Retinal pigment epithelial cell (primary cell): ENCODE results near the gene HTATIP2.
"Not testable (repeated sequence)": the region's sequence is repeated elsewhere in the genome, so short reads cannot be mapped to it uniquely, and the experiment has no call there.

Experiments used
- DNase-seq: peaks from one replicate; pipeline ENCODE4 v3.0.0-alpha.2; 2010; ENCODE audit warnings: low read depth
- H3K4me3 ChIP-seq: 2 replicates; pipeline ENCODE4 v1.5.1; 2011; ENCODE audit warnings: mild to moderate bottlenecking, low read length, control low read depth, moderate library complexity
- TF ChIP-seq, protein P1 (sequence below): conservative IDR thresholded peaks from 2 replicates; pipeline ENCODE4 v1.5.1; 2011; ENCODE audit warnings: low read depth, low read length, control low read depth, inconsistent platforms

HTATIP2 gene

DNA sequence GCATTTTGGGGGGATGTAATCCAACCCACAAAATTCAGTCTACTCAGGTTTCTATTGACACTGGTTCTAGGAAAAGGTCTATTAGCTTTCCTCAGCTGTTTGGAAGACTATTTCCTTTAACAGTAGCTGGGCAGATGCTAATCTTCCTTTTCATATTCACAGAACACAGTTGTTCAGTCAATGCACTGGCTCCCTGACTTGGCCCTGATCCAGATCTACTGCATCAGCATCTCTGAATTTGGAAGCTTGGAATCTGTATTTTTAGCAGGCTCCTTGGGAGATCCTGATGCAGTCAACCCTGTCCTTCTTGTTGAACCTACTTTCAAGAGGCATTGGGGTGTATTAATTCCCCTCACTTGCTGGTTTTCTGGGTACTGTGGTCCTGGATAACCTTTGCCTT, 6.3 kb downstream of the HTATIP2 start:
- TF ChIP-seq, protein P1, sequence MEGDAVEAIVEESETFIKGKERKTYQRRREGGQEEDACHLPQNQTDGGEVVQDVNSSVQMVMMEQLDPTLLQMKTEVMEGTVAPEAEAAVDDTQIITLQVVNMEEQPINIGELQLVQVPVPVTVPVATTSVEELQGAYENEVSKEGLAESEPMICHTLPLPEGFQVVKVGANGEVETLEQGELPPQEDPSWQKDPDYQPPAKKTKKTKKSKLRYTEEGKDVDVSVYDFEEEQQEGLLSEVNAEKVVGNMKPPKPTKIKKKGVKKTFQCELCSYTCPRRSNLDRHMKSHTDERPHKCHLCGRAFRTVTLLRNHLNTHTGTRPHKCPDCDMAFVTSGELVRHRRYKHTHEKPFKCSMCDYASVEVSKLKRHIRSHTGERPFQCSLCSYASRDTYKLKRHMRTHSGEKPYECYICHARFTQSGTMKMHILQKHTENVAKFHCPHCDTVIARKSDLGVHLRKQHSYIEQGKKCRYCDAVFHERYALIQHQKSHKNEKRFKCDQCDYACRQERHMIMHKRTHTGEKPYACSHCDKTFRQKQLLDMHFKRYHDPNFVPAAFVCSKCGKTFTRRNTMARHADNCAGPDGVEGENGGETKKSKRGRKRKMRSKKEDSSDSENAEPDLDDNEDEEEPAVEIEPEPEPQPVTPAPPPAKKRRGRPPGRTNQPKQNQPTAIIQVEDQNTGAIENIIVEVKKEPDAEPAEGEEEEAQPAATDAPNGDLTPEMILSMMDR = no peak
- no peak overlapping the region for H3K4me3 ChIP-seq
- no peak for DNase-seq

DNA sequence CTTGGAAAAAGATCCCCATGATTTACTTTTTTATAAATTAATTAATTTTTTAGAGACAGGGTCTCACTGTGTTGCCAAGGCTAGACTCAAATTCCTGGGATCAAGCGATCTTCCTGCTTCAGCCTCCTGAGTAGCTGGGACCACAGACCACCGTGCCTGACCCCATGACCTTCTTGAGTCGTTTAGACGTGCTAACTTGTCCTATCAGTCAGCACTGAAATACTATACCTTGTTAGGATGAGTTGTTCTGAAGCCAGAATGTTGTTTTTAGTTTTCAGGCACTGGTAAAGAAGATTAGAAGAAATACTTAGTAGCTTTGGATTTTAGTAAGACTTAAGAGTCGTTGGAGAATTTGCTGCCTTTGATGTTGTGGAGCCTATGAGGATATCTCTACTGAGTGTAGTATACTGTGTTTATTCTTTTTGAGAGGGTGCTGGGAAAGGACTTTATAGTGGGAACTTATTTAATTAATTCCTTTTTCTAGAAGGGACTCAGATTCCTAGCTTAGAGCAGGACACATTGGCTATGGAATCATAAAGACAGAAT, 8.6 kb downstream of the HTATIP2 start:
- TF ChIP-seq, protein P1 = no peak
- no peak for DNase-seq
- no peak overlapping the region for H3K4me3 ChIP-seq

DNA sequence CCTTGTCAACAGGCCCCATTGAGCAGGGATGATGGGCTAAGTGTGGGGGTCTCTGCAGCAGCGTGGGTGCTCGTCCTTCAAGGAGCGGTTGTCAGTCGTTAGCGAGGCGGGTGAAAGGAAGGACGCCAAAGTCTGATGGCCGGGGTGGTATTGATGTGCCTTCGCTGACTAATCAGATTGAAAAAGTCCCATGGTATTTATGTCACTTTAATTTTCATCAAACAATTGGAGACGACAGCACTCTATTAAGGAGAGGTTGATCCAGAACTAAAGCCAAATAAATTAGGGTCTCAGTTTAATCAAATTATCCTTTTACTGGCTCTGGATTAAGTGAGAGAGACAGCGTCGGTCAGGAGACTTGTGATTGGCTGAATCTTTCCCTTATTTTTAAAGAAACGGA, 9.6 kb downstream of the HTATIP2 start:
- no peak for DNase-seq
- TF ChIP-seq, protein P1 = no peak
- peak overlapping the region; percentile 21 for H3K4me3 ChIP-seq

DNA sequence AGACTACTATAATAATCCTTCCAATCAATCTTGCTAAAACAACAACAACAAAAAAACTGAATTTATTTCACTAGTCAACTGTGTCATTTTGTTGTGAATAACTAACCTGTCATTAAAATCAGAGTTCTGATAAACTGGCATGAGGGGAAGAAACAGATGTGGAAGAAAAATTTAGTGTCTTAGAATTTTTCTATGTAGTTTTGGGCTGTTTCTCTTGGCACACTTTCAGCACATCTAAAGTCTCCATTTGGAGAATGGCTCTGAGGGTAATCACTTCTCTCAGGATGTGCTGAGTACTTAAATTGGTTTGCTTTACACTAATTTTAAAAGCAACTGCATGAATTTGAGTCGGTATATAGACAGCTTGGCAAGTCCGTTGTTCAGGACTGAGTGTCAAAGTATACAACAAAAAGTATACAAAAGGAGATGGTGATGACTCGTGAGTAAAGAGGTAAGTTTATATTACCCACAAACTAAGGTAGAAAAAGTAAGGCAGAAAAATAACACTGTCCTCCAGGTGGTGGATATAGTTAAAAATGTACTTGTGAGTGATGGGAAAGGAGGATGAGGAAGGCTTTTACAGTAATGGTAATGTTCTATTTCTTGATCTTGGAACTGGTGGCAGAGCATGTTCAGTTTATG, 10.2 kb downstream of the HTATIP2 start:
- no peak overlapping the region for H3K4me3 ChIP-seq
- TF ChIP-seq, protein P1 = no peak
- no peak for DNase-seq

DNA sequence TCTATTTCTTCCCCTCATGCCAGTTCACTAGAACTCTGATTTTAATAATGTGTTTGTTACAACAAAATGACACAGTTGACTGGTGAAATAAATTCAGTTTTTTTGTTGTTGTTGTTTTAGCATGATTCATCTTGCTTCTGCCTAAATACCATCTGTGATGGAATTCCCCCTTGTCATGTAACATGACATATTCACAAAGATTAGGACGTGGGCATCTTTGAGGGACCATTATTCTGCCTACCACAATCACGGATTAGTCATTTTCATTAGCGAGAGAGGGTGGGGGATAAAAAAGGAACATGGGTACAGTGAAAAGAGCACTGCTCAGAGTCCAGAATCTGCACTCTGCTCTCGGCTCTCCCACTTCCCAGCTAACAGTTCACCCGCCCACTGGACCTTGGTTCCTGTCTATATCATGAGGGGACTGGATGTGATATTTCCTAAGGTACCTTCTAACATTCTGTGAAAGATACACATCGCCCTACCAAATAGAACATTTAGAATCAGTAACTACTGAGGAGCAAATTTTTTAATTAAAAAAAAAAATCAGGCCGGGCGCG, 11.3 kb downstream of the HTATIP2 start:
- TF ChIP-seq, protein P1 = no peak
- DNase-seq = no peak
- no peak overlapping the region for H3K4me3 ChIP-seq

DNA sequence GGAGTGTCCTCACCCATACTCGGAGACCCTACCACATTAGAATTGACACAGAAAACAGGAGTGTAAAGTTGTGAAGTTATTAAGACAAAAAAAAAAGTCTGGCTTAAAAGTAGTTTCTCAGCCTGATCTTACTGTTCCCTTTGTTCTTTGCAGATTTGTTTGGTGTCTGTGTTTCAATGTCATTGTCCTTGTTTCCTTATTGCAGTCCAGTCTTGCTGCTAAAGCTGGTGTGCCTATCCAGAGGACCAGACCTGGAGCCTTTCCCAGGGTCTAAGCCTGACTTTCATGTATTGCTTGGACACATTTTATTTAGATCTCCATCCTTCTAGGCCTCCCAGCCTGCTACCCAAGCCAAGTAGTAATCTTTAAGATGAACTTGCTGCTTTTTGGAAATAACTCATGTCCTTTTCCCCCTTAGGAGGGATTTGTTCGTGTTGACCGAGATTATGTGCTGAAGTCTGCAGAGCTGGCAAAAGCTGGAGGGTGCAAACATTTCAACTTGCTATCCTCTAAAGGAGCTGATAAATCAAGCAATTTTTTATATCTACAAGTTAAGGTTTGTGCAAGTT, 12.7 kb downstream of the HTATIP2 start:
- no peak for DNase-seq
- H3K4me3 ChIP-seq = no peak overlapping the region
- TF ChIP-seq, protein P1 = no peak

DNA sequence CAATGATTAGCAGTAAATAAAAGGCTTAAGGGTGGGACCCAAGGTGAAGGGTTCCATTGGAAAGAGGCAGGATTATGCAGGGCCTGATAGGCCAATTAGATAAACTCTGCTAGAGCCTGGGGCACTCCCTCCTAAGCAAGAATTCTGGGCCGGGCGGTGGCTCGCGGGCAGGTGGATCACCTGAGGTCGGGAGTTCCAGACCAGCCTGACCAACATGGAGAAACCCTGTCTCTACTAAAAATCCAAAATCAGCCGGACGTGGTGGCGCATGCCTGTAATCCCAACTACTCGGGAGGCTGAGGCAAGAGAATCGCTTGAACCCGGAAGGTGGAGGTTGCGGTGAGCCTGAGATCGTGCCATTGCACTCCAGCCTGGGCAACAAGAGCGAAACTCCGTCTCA, 22.5 kb downstream of the HTATIP2 start:
- DNase-seq, H3K4me3 ChIP-seq: not testable (repeated sequence)
